ENCODE data around the gene CEMIP2. TPM values are rescaled to one million over a fixed set of nuclear protein-coding genes. Genes with fewer than 3 reads are reported as not detected.
A peak's percentile ranks its signal among the peaks of the same experiment; 100 is the strongest.

The CEMIP2 gene
- total and polyA plus RNA-seq, 10 of the 15 experiments (the other 5 are each of a cell fraction or from before 2014, with no cell fraction given): 0.50 to 19.2 (median 1.2) TPM

DNA sequence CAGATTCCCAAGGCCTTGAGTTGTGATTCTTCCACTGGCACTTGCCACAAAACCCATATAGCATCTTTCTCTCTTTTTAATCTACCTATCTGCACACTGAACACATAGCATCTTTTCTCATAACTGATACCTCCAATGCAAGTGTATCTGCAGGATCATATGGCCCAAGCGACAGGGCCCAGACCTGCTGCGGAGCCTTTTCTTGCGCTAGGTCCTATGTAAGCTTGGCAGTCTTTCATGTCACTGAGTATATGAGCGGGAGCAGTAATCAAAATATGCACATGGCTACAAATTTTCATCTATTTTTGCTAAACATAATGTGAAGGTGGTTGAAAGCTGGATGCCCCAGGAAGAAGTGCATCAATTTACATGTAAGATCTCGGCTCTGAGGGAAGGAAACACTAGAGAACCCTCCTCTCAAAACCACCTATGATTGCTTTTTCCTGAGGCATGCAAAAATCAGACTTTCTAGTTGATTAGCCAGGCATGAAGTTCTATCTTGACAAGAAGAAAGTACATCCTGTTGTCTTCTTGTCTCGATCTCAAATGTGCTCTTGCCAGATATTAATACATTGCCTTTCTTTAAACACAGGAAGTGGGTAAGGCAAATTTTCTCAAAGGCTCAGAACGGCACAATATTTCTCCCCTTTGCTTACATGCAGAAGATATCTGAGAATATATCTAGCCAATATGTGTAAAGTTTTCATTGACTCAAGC lies 26.9 kb upstream of the CEMIP2 start:
- peak; percentile 99 for FAIRE-seq
- ATAC-seq: peak; percentile 89
- peaks cover 32% of the 10 kb centered on the region for H3K4me1 ChIP-seq (ENCODE audit: control insufficient read depth, insufficient read depth, low read length)
- RAD21 ChIA-PET (ENCODE audit: unreplicated experiment): interaction anchor here (1.0 to 1.7 kb wide), 2 partner anchors 12 to 13 kb away, joined by 3 to 4 read pairs; no protein-coding TSS in a partner anchor
- in situ Hi-C loops (cut with MboI) (no loop called here), intact Hi-C loops (cut with micrococcal nuclease; ENCODE audit: unreplicated experiment) (loop anchor here (2.0 kb wide), 1 partner anchor 14 kb away; no protein-coding TSS in a partner anchor)
- H4K20me1 ChIP-seq (ENCODE audit: control insufficient read depth, insufficient read depth): no peaks in the 10 kb centered on the region
- H3K79me2 ChIP-seq (ENCODE audit: control insufficient read depth, insufficient read depth, low read length): no peaks in the 10 kb centered on the region
- no peak overlapping the region for H2AFZ ChIP-seq (ENCODE audit: control insufficient read depth, low read depth, low read length)
- 32% methylated on average over 7 of the region's 7 CpGs for WGBS (ENCODE audit: insufficient coverage, insufficient replicate concordance, low lambda C conversion rate, missing lambda C conversion rate)
- POLR2A ChIA-PET: no interaction called here
- H3K9me3 ChIP-seq (replicated peaks; ENCODE audit: control insufficient read depth, insufficient read depth, low read length): peaks cover 1% of the 10 kb centered on the region; the same call in 1 of the 3 replicates
- H3K9ac ChIP-seq (ENCODE audit: control insufficient read depth, insufficient read depth, low read length): no peak overlapping the region
- peak overlapping the region; percentile 34 for H3K4me2 ChIP-seq (ENCODE audit: control insufficient read depth, insufficient read depth)
- CTCF ChIA-PET: interaction anchor here (0.6 to 6.4 kb wide), 5 partner anchors 10 to 191 kb away, joined by 3 to 46 read pairs (median 8); no protein-coding TSS in a partner anchor
- no peak overlapping the region for H3K27ac ChIP-seq (ENCODE audit: control insufficient read depth, insufficient read depth)
- SMC1A ChIA-PET (ENCODE audit: uncharacterized antibody, unreplicated experiment): interaction anchor here (1.2 to 7.6 kb wide), 5 partner anchors 10 to 23 kb away, joined by 3 to 61 read pairs (median 7); no protein-coding TSS in a partner anchor
- H3K36me3 ChIP-seq (ENCODE audit: control insufficient read depth in 2 of 2, insufficient read depth in 2 of 2, low read length in 1 of 2): no peaks in the 10 kb centered on the region
- no peaks in the 10 kb centered on the region for H3K27me3 ChIP-seq (replicated peaks in 1 of 2; ENCODE audit: control insufficient read depth in 2 of 2, insufficient read depth in 2 of 2, low read length in 1 of 2)
- no TSS peak for BruUV-seq (replicated peaks)
- DNase-seq (ENCODE audit: low read depth, low spot score): peak; percentile 91
- H3K4me3 ChIP-seq: no peak overlapping the region
- TF ChIP-seq ETV6 (conservative IDR thresholded peaks at IDR 0.05 in 1 of 2, IDR thresholded peaks at IDR 0.05 in 1 of 2; ENCODE audit: borderline replicate concordance in 1 of 2, low read depth in 1 of 2) (peak in 1 of 2 experiments; percentile 67; a peak in 1 of 4 replicates), CHD2 (IDR thresholded peaks at IDR 0.05; ENCODE audit: borderline replicate concordance, low read depth, low read length) (no peak), ZZZ3 (IDR thresholded peaks at IDR 0.05; ENCODE audit: control insufficient read depth, insufficient read length, low read depth) (no peak), SRF (IDR thresholded peaks at IDR 0.05; ENCODE audit: low read depth in 2 of 2, low read length in 2 of 2) (no peak), KAT2A (conservative IDR thresholded peaks at IDR 0.05; ENCODE audit: control insufficient read depth, low read depth, low read length) (no peak), NRF1 (conservative IDR thresholded peaks at IDR 0.05; ENCODE audit: low read depth, low read length) (no peak), NBN (IDR thresholded peaks at IDR 0.05) (no peak), SREBF2 (IDR thresholded peaks at IDR 0.05; ENCODE audit: low read length) (no peak), ZNF207 (IDR thresholded peaks at IDR 0.05; ENCODE audit: borderline replicate concordance) (no peak)
- TF ChIP-seq, protein P1, sequence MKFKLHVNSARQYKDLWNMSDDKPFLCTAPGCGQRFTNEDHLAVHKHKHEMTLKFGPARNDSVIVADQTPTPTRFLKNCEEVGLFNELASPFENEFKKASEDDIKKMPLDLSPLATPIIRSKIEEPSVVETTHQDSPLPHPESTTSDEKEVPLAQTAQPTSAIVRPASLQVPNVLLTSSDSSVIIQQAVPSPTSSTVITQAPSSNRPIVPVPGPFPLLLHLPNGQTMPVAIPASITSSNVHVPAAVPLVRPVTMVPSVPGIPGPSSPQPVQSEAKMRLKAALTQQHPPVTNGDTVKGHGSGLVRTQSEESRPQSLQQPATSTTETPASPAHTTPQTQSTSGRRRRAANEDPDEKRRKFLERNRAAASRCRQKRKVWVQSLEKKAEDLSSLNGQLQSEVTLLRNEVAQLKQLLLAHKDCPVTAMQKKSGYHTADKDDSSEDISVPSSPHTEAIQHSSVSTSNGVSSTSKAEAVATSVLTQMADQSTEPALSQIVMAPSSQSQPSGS (IDR thresholded peaks at IDR 0.05; ENCODE audit: low read length): peak; percentile 53; the same call in 1 of the 2 replicates
- TF ChIP-seq, protein P2, sequence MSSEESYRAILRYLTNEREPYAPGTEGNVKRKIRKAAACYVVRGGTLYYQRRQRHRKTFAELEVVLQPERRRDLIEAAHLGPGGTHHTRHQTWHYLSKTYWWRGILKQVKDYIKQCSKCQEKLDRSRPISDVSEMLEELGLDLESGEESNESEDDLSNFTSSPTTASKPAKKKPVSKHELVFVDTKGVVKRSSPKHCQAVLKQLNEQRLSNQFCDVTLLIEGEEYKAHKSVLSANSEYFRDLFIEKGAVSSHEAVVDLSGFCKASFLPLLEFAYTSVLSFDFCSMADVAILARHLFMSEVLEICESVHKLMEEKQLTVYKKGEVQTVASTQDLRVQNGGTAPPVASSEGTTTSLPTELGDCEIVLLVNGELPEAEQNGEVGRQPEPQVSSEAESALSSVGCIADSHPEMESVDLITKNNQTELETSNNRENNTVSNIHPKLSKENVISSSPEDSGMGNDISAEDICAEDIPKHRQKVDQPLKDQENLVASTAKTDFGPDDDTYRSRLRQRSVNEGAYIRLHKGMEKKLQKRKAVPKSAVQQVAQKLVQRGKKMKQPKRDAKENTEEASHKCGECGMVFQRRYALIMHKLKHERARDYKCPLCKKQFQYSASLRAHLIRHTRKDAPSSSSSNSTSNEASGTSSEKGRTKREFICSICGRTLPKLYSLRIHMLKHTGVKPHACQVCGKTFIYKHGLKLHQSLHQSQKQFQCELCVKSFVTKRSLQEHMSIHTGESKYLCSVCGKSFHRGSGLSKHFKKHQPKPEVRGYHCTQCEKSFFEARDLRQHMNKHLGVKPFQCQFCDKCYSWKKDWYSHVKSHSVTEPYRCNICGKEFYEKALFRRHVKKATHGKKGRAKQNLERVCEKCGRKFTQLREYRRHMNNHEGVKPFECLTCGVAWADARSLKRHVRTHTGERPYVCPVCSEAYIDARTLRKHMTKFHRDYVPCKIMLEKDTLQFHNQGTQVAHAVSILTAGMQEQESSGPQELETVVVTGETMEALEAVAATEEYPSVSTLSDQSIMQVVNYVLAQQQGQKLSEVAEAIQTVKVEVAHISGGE (CRISPR knock-in tag; IDR thresholded peaks at IDR 0.05): no peak
- TF ChIP-seq, protein P3, sequence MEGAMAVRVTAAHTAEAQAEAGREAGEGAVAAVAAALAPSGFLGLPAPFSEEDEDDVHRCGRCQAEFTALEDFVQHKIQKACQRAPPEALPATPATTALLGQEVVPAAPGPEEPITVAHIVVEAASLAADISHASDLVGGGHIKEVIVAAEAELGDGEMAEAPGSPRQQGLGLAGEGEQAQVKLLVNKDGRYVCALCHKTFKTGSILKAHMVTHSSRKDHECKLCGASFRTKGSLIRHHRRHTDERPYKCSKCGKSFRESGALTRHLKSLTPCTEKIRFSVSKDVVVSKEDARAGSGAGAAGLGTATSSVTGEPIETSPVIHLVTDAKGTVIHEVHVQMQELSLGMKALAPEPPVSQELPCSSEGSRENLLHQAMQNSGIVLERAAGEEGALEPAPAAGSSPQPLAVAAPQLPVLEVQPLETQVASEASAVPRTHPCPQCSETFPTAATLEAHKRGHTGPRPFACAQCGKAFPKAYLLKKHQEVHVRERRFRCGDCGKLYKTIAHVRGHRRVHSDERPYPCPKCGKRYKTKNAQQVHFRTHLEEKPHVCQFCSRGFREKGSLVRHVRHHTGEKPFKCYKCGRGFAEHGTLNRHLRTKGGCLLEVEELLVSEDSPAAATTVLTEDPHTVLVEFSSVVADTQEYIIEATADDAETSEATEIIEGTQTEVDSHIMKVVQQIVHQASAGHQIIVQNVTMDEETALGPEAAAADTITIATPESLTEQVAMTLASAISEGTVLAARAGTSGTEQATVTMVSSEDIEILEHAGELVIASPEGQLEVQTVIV (IDR thresholded peaks at IDR 0.05; ENCODE audit: borderline replicate concordance, partially characterized antibody): no peak

All from GM12878 (cell line).